Measurements from ENCODE around the gene STK26. TPM values are rescaled to one million over a fixed set of nuclear protein-coding genes. Genes with fewer than 3 reads are reported as not detected.

The STK26 gene
- total and polyA plus RNA-seq, 4 donors: 9.1 to 16.4 (median 11.1) TPM

DNA sequence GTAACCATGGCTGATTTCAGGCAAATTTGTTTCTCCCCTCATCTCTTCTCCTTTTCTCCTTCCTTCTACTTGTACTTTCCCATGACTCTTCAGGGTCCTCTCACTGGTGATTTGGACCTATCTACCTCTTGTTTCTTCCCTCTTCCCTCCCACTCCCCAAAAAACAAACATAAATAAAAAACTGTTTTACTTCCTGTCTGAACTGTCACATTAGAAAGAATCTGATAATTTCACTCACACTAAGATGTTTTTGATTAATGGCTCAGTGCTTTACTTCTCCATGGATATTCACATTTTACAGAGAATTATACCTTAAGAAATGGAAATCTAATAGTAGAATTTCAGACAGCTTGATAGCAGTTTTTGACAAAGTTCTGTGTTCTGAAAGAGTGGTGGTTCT, 7.2 kb downstream of the STK26 start:
- Histone ChIP-seq H3K9ac (ENCODE audit: insufficient read depth in 1 of 2, low read length in 2 of 2) (no peak overlapping the region), H3K36me3 (ENCODE audit: control insufficient read depth in 4 of 4, insufficient read depth in 4 of 4, low read length in 4 of 4) (no peaks in the 10 kb centered on the region), H3K9me3 (ENCODE audit: control insufficient read depth in 4 of 4, insufficient read depth in 3 of 4, low read length in 3 of 4) (no peaks in the 10 kb centered on the region), H3K4me1 (ENCODE audit: control insufficient read depth in 5 of 5, insufficient read depth in 5 of 5, low read length in 5 of 5) (peaks cover 0 to 3% (median 0%) of the 10 kb centered on the region in 5 donors), H3K27ac (ENCODE audit: low read depth in 1 of 2, low read length in 1 of 2) (no peak overlapping the region), H3K27me3 (ENCODE audit: control insufficient read depth in 3 of 3, insufficient read depth in 3 of 3, low read length in 2 of 3) (peaks cover 0 to 49% (median 40%) of the 10 kb centered on the region in 3 donors), H3K4me3 (no peak overlapping the region)
- no peak for ATAC-seq (ENCODE audit: insufficient read depth, low FRiP score)
- TF ChIP-seq, protein P1, sequence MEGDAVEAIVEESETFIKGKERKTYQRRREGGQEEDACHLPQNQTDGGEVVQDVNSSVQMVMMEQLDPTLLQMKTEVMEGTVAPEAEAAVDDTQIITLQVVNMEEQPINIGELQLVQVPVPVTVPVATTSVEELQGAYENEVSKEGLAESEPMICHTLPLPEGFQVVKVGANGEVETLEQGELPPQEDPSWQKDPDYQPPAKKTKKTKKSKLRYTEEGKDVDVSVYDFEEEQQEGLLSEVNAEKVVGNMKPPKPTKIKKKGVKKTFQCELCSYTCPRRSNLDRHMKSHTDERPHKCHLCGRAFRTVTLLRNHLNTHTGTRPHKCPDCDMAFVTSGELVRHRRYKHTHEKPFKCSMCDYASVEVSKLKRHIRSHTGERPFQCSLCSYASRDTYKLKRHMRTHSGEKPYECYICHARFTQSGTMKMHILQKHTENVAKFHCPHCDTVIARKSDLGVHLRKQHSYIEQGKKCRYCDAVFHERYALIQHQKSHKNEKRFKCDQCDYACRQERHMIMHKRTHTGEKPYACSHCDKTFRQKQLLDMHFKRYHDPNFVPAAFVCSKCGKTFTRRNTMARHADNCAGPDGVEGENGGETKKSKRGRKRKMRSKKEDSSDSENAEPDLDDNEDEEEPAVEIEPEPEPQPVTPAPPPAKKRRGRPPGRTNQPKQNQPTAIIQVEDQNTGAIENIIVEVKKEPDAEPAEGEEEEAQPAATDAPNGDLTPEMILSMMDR (IDR thresholded peaks at IDR 0.05; ENCODE audit: control extremely low read depth, extremely low read depth): no peak
- DNase-seq: no peak

DNA sequence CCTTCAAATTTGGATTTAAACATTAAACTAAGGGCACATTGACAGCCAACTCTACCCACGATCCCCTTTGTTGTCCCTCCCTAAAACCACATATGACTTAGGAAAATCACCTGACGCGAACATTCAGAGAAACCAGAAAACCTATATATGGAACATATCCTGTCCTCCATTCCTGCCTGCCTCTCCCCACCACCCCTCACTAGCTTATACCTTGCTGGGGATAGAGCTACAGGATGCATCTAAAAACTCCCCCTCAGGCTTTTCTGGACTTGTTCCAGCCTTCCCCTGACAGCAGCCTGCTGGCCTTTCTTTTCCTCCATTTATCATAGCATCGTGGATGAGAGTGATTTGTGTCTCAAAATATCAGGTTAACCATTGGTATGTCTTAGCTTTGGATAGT, 8.8 kb downstream of the STK26 start:
- ATAC-seq (ENCODE audit: insufficient read depth, low FRiP score) (no peak), DNase-seq (no peak)
- no peaks in the 10 kb centered on the region for H3K36me3 ChIP-seq (ENCODE audit: control insufficient read depth in 4 of 4, insufficient read depth in 4 of 4, low read length in 4 of 4)
- peaks cover 0 to 50% (median 38%) of the 10 kb centered on the region in 3 donors for H3K27me3 ChIP-seq (ENCODE audit: control insufficient read depth in 3 of 3, insufficient read depth in 3 of 3, low read length in 2 of 3)
- no peaks in the 10 kb centered on the region for H3K9me3 ChIP-seq (ENCODE audit: control insufficient read depth in 4 of 4, insufficient read depth in 3 of 4, low read length in 3 of 4)
- H3K4me3 ChIP-seq: no peak overlapping the region
- TF ChIP-seq, protein P1 (IDR thresholded peaks at IDR 0.05; ENCODE audit: control extremely low read depth, extremely low read depth): no peak
- H3K9ac ChIP-seq (ENCODE audit: insufficient read depth in 1 of 2, low read length in 2 of 2): no peak overlapping the region
- WGBS, 2 donors: 26 to 58% methylated on average over 4 of the region's 4 CpGs
- no peak overlapping the region for H3K27ac ChIP-seq (ENCODE audit: low read depth in 1 of 2, low read length in 1 of 2)
- no peaks in the 10 kb centered on the region for H3K4me1 ChIP-seq (ENCODE audit: control insufficient read depth in 5 of 5, insufficient read depth in 5 of 5, low read length in 5 of 5)

DNA sequence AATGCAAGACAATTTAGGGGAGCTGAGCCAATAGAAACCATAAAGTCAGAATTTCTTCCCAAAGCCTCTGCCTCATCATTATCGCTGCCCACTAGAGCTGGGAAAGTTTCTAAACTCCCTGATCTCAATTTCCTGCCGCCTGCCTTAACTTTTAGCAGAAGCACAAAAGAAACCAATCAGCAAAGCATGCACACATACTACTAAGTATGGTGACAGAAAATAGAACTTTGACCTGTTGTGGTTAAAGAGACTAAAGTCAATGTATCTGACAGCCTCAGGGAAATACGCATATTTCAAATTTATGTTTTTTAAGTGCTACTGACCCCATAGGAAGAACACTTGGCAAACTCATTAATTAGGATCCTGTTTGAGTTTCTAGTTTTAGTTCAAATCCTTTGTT, 10.1 kb downstream of the STK26 start:
- peaks cover 0 to 46% (median 31%) of the 10 kb centered on the region in 3 donors for H3K27me3 ChIP-seq (ENCODE audit: control insufficient read depth in 3 of 3, insufficient read depth in 3 of 3, low read length in 2 of 3)
- no peaks in the 10 kb centered on the region for H3K36me3 ChIP-seq (ENCODE audit: control insufficient read depth in 4 of 4, insufficient read depth in 4 of 4, low read length in 4 of 4)
- H3K4me3 ChIP-seq: no peak overlapping the region
- TF ChIP-seq, protein P1 (IDR thresholded peaks at IDR 0.05; ENCODE audit: control extremely low read depth, extremely low read depth): no peak
- H3K4me1 ChIP-seq (ENCODE audit: control insufficient read depth in 5 of 5, insufficient read depth in 5 of 5, low read length in 5 of 5): no peaks in the 10 kb centered on the region
- no peak overlapping the region for H3K27ac ChIP-seq (ENCODE audit: low read depth in 1 of 2, low read length in 1 of 2)
- 67 to 70% methylated on average over 3 of the region's 3 CpGs for WGBS, 2 donors
- DNase-seq (no peak), ATAC-seq (ENCODE audit: insufficient read depth, low FRiP score) (no peak)
- no peak overlapping the region for H3K9ac ChIP-seq (ENCODE audit: insufficient read depth in 1 of 2, low read length in 2 of 2)
- no peaks in the 10 kb centered on the region for H3K9me3 ChIP-seq (ENCODE audit: control insufficient read depth in 4 of 4, insufficient read depth in 3 of 4, low read length in 3 of 4)

DNA sequence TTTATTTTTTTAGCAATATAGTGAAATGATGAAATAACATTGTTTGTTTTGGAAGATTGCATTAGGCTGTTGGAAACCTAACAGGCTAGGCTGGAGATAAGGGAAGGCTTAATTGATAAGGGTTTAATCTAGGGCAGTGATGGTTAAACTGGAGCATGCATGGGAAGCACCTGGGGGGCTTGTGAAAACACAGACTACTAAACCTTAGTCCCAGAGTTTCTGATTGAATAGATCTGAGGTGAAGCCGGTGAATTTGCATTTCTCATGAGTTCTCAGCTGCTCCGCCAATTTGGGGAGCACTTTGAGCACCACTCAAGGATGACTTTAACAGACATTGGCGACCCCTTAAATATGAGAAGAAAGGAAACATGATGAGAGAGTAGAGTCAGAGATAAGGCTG, 11.5 kb downstream of the STK26 start:
- no peaks in the 10 kb centered on the region for H3K4me1 ChIP-seq (ENCODE audit: control insufficient read depth in 5 of 5, insufficient read depth in 5 of 5, low read length in 5 of 5)
- no peak overlapping the region for H3K9ac ChIP-seq (ENCODE audit: insufficient read depth in 1 of 2, low read length in 2 of 2)
- TF ChIP-seq, protein P1 (IDR thresholded peaks at IDR 0.05; ENCODE audit: control extremely low read depth, extremely low read depth): no peak
- no peak overlapping the region for H3K27ac ChIP-seq (ENCODE audit: low read depth in 1 of 2, low read length in 1 of 2)
- peaks cover 0 to 48% (median 28%) of the 10 kb centered on the region in 3 donors for H3K27me3 ChIP-seq (ENCODE audit: control insufficient read depth in 3 of 3, insufficient read depth in 3 of 3, low read length in 2 of 3)
- ATAC-seq (ENCODE audit: insufficient read depth, low FRiP score): no peak
- H3K36me3 ChIP-seq (ENCODE audit: control insufficient read depth in 4 of 4, insufficient read depth in 4 of 4, low read length in 4 of 4): no peaks in the 10 kb centered on the region
- no peaks in the 10 kb centered on the region for H3K9me3 ChIP-seq (ENCODE audit: control insufficient read depth in 4 of 4, insufficient read depth in 3 of 4, low read length in 3 of 4)
- 79 to 95% methylated on average over 3 of the region's 3 CpGs for WGBS, 2 donors
- no peak for DNase-seq
- H3K4me3 ChIP-seq: no peak overlapping the region
